ENCODE measurements around the gene GJE1. TPM values are rescaled to one million over a fixed set of nuclear protein-coding genes. Genes with fewer than 3 reads are reported as not detected.
A peak's percentile ranks its signal among the peaks of the same experiment; 100 is the strongest.
"Not testable (repeated sequence)": the region's sequence is repeated elsewhere in the genome, so short reads cannot be mapped to it uniquely, and the experiment has no call there.

The GJE1 gene
- polyA plus RNA-seq (2013, experiment 1 of 4) = not detected
- not detected for polyA plus RNA-seq (2013, experiment 2 of 4)
- polyA plus RNA-seq (2013, experiment 3 of 4) = not detected
- polyA plus RNA-seq (2013, experiment 4 of 4) = not detected

GRCh38 chr6:142132625-142133024, at the start of gene GJE1:
TSS of gene GJE1 (plus strand) at chr6:142132925. CDS start at chr6:142133159, 234 bp downstream.
- H3K27me3 ChIP-seq (ENCODE audit: control insufficient read depth, insufficient read depth, low read length, poor library complexity, severe bottlenecking) = no peaks in the 10 kb centered on the region
- WGBS, 2 experiments = 71 to 72% methylated on average over 1 of the region's 1 CpG
- no peaks in the 10 kb centered on the region for H3K4me1 ChIP-seq (ENCODE audit: control insufficient read depth, insufficient read depth, low read length)
- H3K27ac ChIP-seq (ENCODE audit: insufficient read depth, low read depth, low read length, poor library complexity, severe bottlenecking) = no peak within 1 kb of the TSS
- H3K4me3 ChIP-seq (ENCODE audit: insufficient read depth, low read depth, low read length) = no peak within 1 kb of the TSS
- no peaks in the 10 kb centered on the region for H3K9me3 ChIP-seq (ENCODE audit: control insufficient read depth, low read length)
- no peaks in the 10 kb centered on the region for H3K36me3 ChIP-seq (ENCODE audit: control insufficient read depth, insufficient read depth, low read length)

DNA sequence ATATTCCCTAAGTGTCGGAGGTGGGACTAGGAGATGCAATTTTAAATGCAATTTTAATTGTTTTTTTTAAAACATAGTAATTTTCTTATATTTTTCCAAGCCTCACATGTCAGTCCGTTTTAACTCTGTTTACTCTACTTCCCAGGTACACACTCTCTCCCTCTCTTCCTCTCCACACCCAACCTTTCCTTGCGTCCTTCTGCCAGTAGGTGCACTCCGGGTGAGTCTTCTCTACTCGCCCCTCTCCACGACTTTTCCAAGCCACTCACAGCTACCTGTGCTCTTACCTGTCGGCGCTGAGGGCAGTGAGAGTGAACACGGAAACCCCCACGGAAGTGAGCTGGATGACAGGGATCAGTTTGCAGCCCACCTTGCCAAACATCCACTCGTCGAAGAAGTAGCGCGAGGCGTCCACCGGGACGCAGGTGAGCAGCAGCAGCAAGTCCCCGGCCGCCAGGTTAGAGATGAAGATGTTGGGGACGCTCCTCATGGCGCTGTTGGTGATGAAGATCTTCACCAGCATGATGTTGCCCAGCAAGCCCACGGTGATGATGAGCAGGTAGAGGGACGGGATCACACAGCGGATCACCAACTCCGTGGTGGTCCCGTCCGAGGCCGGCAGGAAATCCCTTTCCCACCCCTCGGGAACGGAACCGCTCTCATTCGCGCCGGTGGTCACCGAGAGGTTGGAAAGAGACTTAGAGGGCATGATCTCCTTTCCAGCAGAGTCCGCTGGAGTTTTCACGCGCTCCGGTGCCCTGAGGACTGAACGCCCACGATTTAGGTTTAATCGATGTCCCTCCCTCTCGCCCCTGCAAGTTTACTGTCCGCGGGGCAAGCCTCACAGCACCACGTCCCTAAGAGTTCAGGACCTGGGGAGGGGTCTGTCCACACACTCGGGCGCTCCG, 44.5 kb upstream of the GJE1 start:
- H3K27ac ChIP-seq (ENCODE audit: insufficient read depth, low read depth, low read length, poor library complexity, severe bottlenecking) = no peak overlapping the region
- peak overlapping the region; percentile 10 for H3K4me3 ChIP-seq (ENCODE audit: insufficient read depth, low read depth, low read length)
- peaks cover 17% of the 10 kb centered on the region for H3K27me3 ChIP-seq (ENCODE audit: control insufficient read depth, insufficient read depth, low read length, poor library complexity, severe bottlenecking)
- no peaks in the 10 kb centered on the region for H3K9me3 ChIP-seq (ENCODE audit: control insufficient read depth, low read length)
- no peaks in the 10 kb centered on the region for H3K4me1 ChIP-seq (ENCODE audit: control insufficient read depth, insufficient read depth, low read length)
- no peaks in the 10 kb centered on the region for H3K36me3 ChIP-seq (ENCODE audit: control insufficient read depth, insufficient read depth, low read length)
- 42 to 43% methylated on average over 48 of the region's 49 CpGs for WGBS, 2 experiments

DNA sequence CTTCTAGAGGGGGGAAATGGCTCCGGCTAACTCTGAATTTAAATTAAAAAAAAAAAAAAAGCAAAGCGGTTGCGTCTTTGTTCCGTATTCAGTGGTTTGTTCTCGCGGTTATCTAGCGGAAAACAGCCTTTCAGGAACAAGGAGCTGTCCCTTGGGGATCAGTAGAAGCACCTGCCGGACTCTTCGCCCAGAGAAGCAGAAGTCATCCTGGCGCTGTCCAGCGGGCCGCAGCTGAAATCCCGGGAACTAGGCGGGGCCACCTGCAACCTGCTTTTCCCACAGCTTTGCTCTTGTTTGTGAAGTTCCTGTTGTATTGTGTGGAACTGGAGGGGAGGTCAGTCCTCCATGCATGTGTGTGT, 43.9 kb upstream of the GJE1 start:
- Histone ChIP-seq H3K4me1 (ENCODE audit: control insufficient read depth, insufficient read depth, low read length) (no peaks in the 10 kb centered on the region), H3K4me3 (ENCODE audit: insufficient read depth, low read depth, low read length) (peak overlapping the region; percentile 10), H3K9me3 (ENCODE audit: control insufficient read depth, low read length) (no peaks in the 10 kb centered on the region), H3K36me3 (ENCODE audit: control insufficient read depth, insufficient read depth, low read length) (no peaks in the 10 kb centered on the region), H3K27ac (ENCODE audit: insufficient read depth, low read depth, low read length, poor library complexity, severe bottlenecking) (no peak overlapping the region), H3K27me3 (ENCODE audit: control insufficient read depth, insufficient read depth, low read length, poor library complexity, severe bottlenecking) (peaks cover 17% of the 10 kb centered on the region)
- WGBS, 2 experiments = 10 to 16% methylated on average over 14 of the region's 14 CpGs

GRCh38 chr6:142104820-142105219, 27.9 kb upstream of the GJE1 start:
- not testable (repeated sequence) for H3K27ac ChIP-seq (ENCODE audit: insufficient read depth, low read depth, low read length, poor library complexity, severe bottlenecking); H3K4me1 ChIP-seq (ENCODE audit: control insufficient read depth, insufficient read depth, low read length); H3K4me3 ChIP-seq (ENCODE audit: insufficient read depth, low read depth, low read length); H3K36me3 ChIP-seq (ENCODE audit: control insufficient read depth, insufficient read depth, low read length); H3K9me3 ChIP-seq (ENCODE audit: control insufficient read depth, low read length); H3K27me3 ChIP-seq (ENCODE audit: control insufficient read depth, insufficient read depth, low read length, poor library complexity, severe bottlenecking)
- WGBS, 2 experiments = 93 to 98% methylated on average over 5 of the region's 5 CpGs

DNA sequence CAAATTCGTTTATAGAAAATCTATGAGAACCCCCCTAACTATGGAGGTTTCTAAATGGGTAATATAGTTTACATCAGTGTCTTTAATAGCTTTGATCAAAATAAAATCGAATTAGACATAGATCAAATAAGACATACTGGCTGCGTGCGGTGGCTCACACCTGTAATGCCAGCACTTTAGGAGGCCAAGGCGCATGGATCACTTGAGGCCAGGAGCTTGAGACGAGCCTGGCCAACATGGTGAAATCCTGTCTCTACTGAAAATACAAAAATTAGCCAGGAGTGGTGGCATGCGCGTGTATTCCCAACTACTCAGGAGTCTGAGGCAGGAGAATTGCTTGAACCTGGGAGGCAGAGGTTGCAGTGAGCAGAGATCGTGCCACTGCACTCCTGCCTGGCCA, 21.9 kb upstream of the GJE1 start:
- not testable (repeated sequence) for H3K27me3 ChIP-seq (ENCODE audit: control insufficient read depth, insufficient read depth, low read length, poor library complexity, severe bottlenecking); H3K36me3 ChIP-seq (ENCODE audit: control insufficient read depth, insufficient read depth, low read length); H3K4me1 ChIP-seq (ENCODE audit: control insufficient read depth, insufficient read depth, low read length); H3K27ac ChIP-seq (ENCODE audit: insufficient read depth, low read depth, low read length, poor library complexity, severe bottlenecking); H3K4me3 ChIP-seq (ENCODE audit: insufficient read depth, low read depth, low read length); H3K9me3 ChIP-seq (ENCODE audit: control insufficient read depth, low read length)
- WGBS, 2 experiments = 89 to 96% methylated on average over 8 of the region's 9 CpGs

DNA sequence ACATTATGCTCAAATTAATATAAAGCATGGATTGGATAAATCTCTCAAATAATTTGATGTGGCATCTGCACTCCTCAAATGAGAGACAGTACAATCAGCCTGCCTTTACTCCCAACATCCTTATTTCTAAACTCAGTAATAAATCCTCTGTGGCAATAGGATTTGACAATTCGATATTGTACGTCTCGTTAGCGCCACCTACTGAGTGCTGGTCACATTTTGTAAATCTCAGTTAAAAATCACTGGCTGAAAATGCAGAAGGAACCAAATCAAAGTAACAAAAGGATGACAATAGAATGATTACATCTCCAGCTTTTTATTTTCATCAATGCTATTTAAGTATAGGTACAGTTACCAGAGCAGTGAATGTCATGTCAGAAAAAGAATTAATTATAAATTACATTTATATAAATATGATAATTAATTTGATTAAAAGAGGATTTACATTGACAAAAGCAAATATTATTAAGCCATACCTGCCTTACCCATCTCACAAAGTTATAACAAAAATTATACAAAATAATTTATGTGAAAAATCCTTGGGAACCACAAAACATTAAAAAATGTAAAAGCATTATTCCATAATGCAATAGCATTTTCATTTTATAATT, 20.2 kb upstream of the GJE1 start:
- no peaks in the 10 kb centered on the region for H3K4me1 ChIP-seq (ENCODE audit: control insufficient read depth, insufficient read depth, low read length)
- H3K9me3 ChIP-seq (ENCODE audit: control insufficient read depth, low read length) = no peaks in the 10 kb centered on the region
- no peak overlapping the region for H3K27ac ChIP-seq (ENCODE audit: insufficient read depth, low read depth, low read length, poor library complexity, severe bottlenecking)
- H3K27me3 ChIP-seq (ENCODE audit: control insufficient read depth, insufficient read depth, low read length, poor library complexity, severe bottlenecking) = no peaks in the 10 kb centered on the region
- no peak overlapping the region for H3K4me3 ChIP-seq (ENCODE audit: insufficient read depth, low read depth, low read length)
- H3K36me3 ChIP-seq (ENCODE audit: control insufficient read depth, insufficient read depth, low read length) = no peaks in the 10 kb centered on the region
- 0 to 3% methylated on average over 4 of the region's 4 CpGs for WGBS, 2 experiments

DNA sequence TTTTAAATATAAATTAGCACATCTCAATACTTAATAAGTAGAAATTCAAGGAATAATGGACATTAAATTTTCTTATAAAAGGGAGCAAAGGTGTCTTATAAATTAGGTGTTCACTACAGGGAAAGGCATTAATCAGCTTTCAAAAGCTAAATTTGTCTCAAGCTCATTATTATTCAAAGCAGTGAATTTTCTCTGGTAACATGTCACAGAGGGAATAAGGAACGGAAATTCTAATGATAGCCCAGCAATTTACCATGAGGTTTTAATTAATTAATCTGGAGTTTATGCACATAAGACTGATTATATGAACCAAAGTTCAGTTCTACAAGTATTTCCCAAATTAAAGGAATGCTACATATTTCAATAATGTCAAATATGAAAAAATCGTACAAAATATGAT, 15.4 kb upstream of the GJE1 start:
- no peaks in the 10 kb centered on the region for H3K9me3 ChIP-seq (ENCODE audit: control insufficient read depth, low read length)
- H3K4me3 ChIP-seq (ENCODE audit: insufficient read depth, low read depth, low read length) = no peak overlapping the region
- no peaks in the 10 kb centered on the region for H3K4me1 ChIP-seq (ENCODE audit: control insufficient read depth, insufficient read depth, low read length)
- H3K27me3 ChIP-seq (ENCODE audit: control insufficient read depth, insufficient read depth, low read length, poor library complexity, severe bottlenecking) = no peaks in the 10 kb centered on the region
- H3K36me3 ChIP-seq (ENCODE audit: control insufficient read depth, insufficient read depth, low read length) = no peaks in the 10 kb centered on the region
- WGBS, 2 experiments = 100% methylated on average over 1 of the region's 2 CpGs; no CpG with 5 or more reads in 1 of the 2 experiments
- no peak overlapping the region for H3K27ac ChIP-seq (ENCODE audit: insufficient read depth, low read depth, low read length, poor library complexity, severe bottlenecking)

GRCh38 chr6:142118328-142118727, 14.4 kb upstream of the GJE1 start:
- no peak overlapping the region for H3K4me3 ChIP-seq (ENCODE audit: insufficient read depth, low read depth, low read length)
- no peaks in the 10 kb centered on the region for H3K9me3 ChIP-seq (ENCODE audit: control insufficient read depth, low read length)
- WGBS, 2 experiments = 85 to 100% methylated on average over 2 to 3 of the region's 3 CpGs
- H3K4me1 ChIP-seq (ENCODE audit: control insufficient read depth, insufficient read depth, low read length) = no peaks in the 10 kb centered on the region
- H3K27ac ChIP-seq (ENCODE audit: insufficient read depth, low read depth, low read length, poor library complexity, severe bottlenecking) = no peak overlapping the region
- no peaks in the 10 kb centered on the region for H3K27me3 ChIP-seq (ENCODE audit: control insufficient read depth, insufficient read depth, low read length, poor library complexity, severe bottlenecking)
- no peaks in the 10 kb centered on the region for H3K36me3 ChIP-seq (ENCODE audit: control insufficient read depth, insufficient read depth, low read length)

- H3K4me3 ChIP-seq (ENCODE audit: insufficient read depth, low read depth, low read length) = no peak overlapping the region
- no peak overlapping the region for H3K27ac ChIP-seq (ENCODE audit: insufficient read depth, low read depth, low read length, poor library complexity, severe bottlenecking)
- 90 to 96% methylated on average over 2 of the region's 2 CpGs for WGBS, 2 experiments
- H3K36me3 ChIP-seq (ENCODE audit: control insufficient read depth, insufficient read depth, low read length) = no peaks in the 10 kb centered on the region
- H3K9me3 ChIP-seq (ENCODE audit: control insufficient read depth, low read length) = no peaks in the 10 kb centered on the region
- H3K4me1 ChIP-seq (ENCODE audit: control insufficient read depth, insufficient read depth, low read length) = no peaks in the 10 kb centered on the region
- H3K27me3 ChIP-seq (ENCODE audit: control insufficient read depth, insufficient read depth, low read length, poor library complexity, severe bottlenecking) = no peaks in the 10 kb centered on the region
Measured at GRCh38 chr6:142118925-142119324, 13.8 kb upstream of the GJE1 start.

DNA sequence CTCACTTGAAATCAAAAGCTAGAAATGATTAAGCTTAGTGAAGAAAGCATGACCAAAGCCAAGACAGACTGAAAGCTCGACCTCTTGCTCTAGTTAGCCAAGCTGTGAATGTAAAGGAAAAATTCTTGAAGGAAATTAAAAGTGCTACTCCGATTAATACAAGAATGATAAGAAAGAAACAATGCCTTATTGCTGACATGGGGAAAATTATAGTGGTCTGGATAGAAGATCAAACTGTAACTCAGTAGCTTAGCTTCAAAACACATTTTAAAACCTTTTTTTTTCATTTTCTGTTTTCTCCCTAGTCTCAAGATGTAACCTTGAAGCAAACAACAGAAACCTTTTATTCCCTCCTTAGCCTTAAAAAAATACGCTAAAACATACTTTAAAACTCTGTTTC, 11.4 kb upstream of the GJE1 start:
- no peaks in the 10 kb centered on the region for H3K9me3 ChIP-seq (ENCODE audit: control insufficient read depth, low read length)
- no peaks in the 10 kb centered on the region for H3K36me3 ChIP-seq (ENCODE audit: control insufficient read depth, insufficient read depth, low read length)
- H3K27me3 ChIP-seq (ENCODE audit: control insufficient read depth, insufficient read depth, low read length, poor library complexity, severe bottlenecking) = no peaks in the 10 kb centered on the region
- 92% methylated on average over 3 of the region's 3 CpGs for WGBS, 2 experiments
- H3K4me1 ChIP-seq (ENCODE audit: control insufficient read depth, insufficient read depth, low read length) = no peaks in the 10 kb centered on the region
- H3K27ac ChIP-seq (ENCODE audit: insufficient read depth, low read depth, low read length, poor library complexity, severe bottlenecking) = no peak overlapping the region
- H3K4me3 ChIP-seq (ENCODE audit: insufficient read depth, low read depth, low read length) = no peak overlapping the region
